Adrenal gland (tissue), 12 donors: ENCODE data around the gene SPOCK2. TPM values are rescaled to one million over a fixed set of nuclear protein-coding genes. Genes with fewer than 3 reads are reported as not detected.

ENCODE experiments used
- DNase-seq, 7 donors: peaks; one replicate each; pipeline ENCODE4 v3.0.0-alpha.2; 2019 to 2020
- H3K27ac ChIP-seq, 5 donors: fragments of 200-600 bp; sonication (generic) in 4 of 5; 1 replicate in 3 of 5; 2 replicates in 2 of 5; pipeline versions ENCODE4 v1.5.1 to v1.8.0; 2016 to 2020; ENCODE audit warnings: mild to moderate bottlenecking in 1 of 5
- H3K27me3 ChIP-seq: fragments of 200-600 bp; 2 replicates; pipeline ENCODE4 v1.8.0; 2021
- H3K36me3 ChIP-seq, 2 donors: fragments of 200-600 bp; replicated peaks in 1 of 2; 1 replicate in 1 of 2; 2 replicates in 1 of 2; pipeline versions ENCODE4 v1.5.1 to v1.8.0; 2018 to 2022
- H3K4me1 ChIP-seq, 2 donors: fragments of 200-600 bp; replicated peaks in 1 of 2; 1 replicate in 1 of 2; 2 replicates in 1 of 2; pipeline versions ENCODE4 v1.5.1 to v1.8.0; 2018 to 2021
- H3K4me3 ChIP-seq, 4 donors: fragments of 200-600 bp; sonication (generic) in 3 of 4; one replicate each; pipeline ENCODE4 v1.5.1; 2016 to 2018
- H3K9me3 ChIP-seq, 3 donors: fragments of 200-600 bp; sonication (generic) in 1 of 3; replicated peaks in 1 of 3; 1 replicate in 2 of 3; 2 replicates in 1 of 3; pipeline versions ENCODE4 v1.5.1 to v1.8.0; 2016 to 2021
- CTCF ChIP-seq, 6 experiments: fragments of 450-650 bp in 4 of 6; fragments of 200-600 bp in 2 of 6; sonication (generic) in 1 of 6; IDR thresholded peaks; 1 replicate in 5 of 6; 2 replicates in 1 of 6; pipeline versions ENCODE4 v1.5.1 to v1.8.0; 2016 to 2021; ENCODE audit warnings: antibody characterized with exemption in 6 of 6, mild to moderate bottlenecking in 2 of 6, moderate library complexity in 1 of 6
- POLR2A ChIP-seq, 2 donors: fragments of 450-650 bp; IDR thresholded peaks; one replicate each; pipeline ENCODE4 v1.6.1; 2017; ENCODE audit warnings: antibody characterized with exemption in 2 of 2, mild to moderate bottlenecking in 2 of 2, moderate library complexity in 1 of 2
- WGBS, 4 donors: extraction: QIAGEN DNeasy Blood & Tissue Kit in 2 of 4; methylation state at CpG; one replicate each; pipeline versions ENCODE4 v1.1.5 to v1.1.7; 2013 to 2017; 5-methylcytosine and 5-hydroxymethylcytosine counted together
- intact Hi-C, 2 donors: fragments of 100-400 bp; cut with DNase I; formaldehyde crosslinking; loops; one replicate each; pipeline versions ENCODE4 v1.14.1 to v1.15.0; 2022 to 2023
- polyA plus RNA-seq, 3 donors: library from polyadenylated mRNA; stranded (reverse); fragments of 200-250 nt in 2 of 3; fragments of 350-450 nt in 1 of 3; fragmentation: Illumina TruSeq in 1 of 3; extraction: RNeasy Lipid Tissue Mini Kit (QIAGEN cat#74804) in 1 of 3; gene quantifications; one replicate each; pipeline ENCODE4 v1.2.3, GENCODE V29; 2013 to 2014
- total RNA-seq, 9 donors: library from RNA; depleted of rRNA in 4 of 9; stranded (reverse); fragments of >200 nt in 4 of 9; fragments of 120-200 nt in 1 of 9; fragmentation: NEBNext Ultra II Directional in 1 of 9; extraction: Animal tissue kit (Norgen Biotek cat#: 25700) in 1 of 9; gene quantifications; one replicate each; pipeline versions ENCODE4 v1.1.0 to v1.2.4, GENCODE V29; 2013 to 2023
- donor health status: healthy with polysubstance abuse.
- donor health status: Bipolar disorder and iron deficiency.
- donor health status: DM: yes; HTN: yes; CAD: no.
- donor health status: DM: no; HTN: no; CAD: no.
- donor health status: DM: no; HTN: no; CAD: no.
- donor health status: DM: yes; HTN: yes; CAD: no.

Gene SPOCK2
- total and polyA plus RNA-seq, 12 donors: 11.7 to 68.9 (median 37.4) TPM

- TF ChIP-seq POLR2A (IDR thresholded peaks at IDR 0.05) (no peak), CTCF (IDR thresholded peaks at IDR 0.05) (no peak)
- peaks cover 16 to 37% of the 10 kb centered on the region in 2 donors for H3K4me1 ChIP-seq
- no peak overlapping the region for H3K4me3 ChIP-seq
- peak overlapping the region in 4 of 5 donors; percentile 57 to 84 (median 80) for H3K27ac ChIP-seq
- H3K36me3 ChIP-seq: no peaks in the 10 kb centered on the region
- no peaks in the 10 kb centered on the region for H3K27me3 ChIP-seq
- 96 to 100% (median 98%) methylated on average over 3 to 11 of the region's 11 CpGs for WGBS, 4 donors
- intact Hi-C loops: no loop called here
- no peak for DNase-seq
- H3K9me3 ChIP-seq: no peaks in the 10 kb centered on the region
Observed at GRCh38 chr10:72068126-72068765, 20.1 kb downstream of the SPOCK2 start.

- Histone ChIP-seq H3K27me3 (no peaks in the 10 kb centered on the region), H3K9me3 (no peaks in the 10 kb centered on the region), H3K36me3 (no peaks in the 10 kb centered on the region), H3K4me3 (no peak overlapping the region), H3K27ac (peak overlapping the region in 3 of 5 donors; percentile 10 to 84 (median 82)), H3K4me1 (peaks cover 18 to 37% of the 10 kb centered on the region in 2 donors)
- no peak for DNase-seq
- TF ChIP-seq POLR2A (IDR thresholded peaks at IDR 0.05): no peak
- TF ChIP-seq CTCF (IDR thresholded peaks at IDR 0.05): no peak
- 84 to 92% (median 86%) methylated on average over 7 to 13 of the region's 13 CpGs for WGBS, 4 donors
- intact Hi-C loops: no loop called here
Observed at GRCh38 chr10:72067463-72068125, 20.8 kb downstream of the SPOCK2 start.

GRCh38 chr10:72066318-72067284, 21.8 kb downstream of the SPOCK2 start:
- H3K9me3 ChIP-seq: no peaks in the 10 kb centered on the region
- no peak for TF ChIP-seq POLR2A (IDR thresholded peaks at IDR 0.05)
- TF ChIP-seq CTCF (IDR thresholded peaks at IDR 0.05): no peak
- H3K27me3 ChIP-seq: no peaks in the 10 kb centered on the region
- H3K4me3 ChIP-seq: no peak overlapping the region
- intact Hi-C loops: no loop called here
- peak in 2 of 7 donors; percentile 26 to 43 for DNase-seq
- peak overlapping the region in 4 of 5 donors; percentile 52 to 84 (median 80) for H3K27ac ChIP-seq
- peaks cover 27 to 44% of the 10 kb centered on the region in 2 donors for H3K4me1 ChIP-seq
- H3K36me3 ChIP-seq: no peaks in the 10 kb centered on the region
- 77 to 91% (median 84%) methylated on average over 17 to 18 of the region's 18 CpGs for WGBS, 4 donors
